Neural cell (in vitro differentiated cells): ENCODE results near the gene MYOCOS. TPM values are rescaled to one million over a fixed set of nuclear protein-coding genes. Genes with fewer than 3 reads are reported as not detected.
"Not testable (repeated sequence)": the region's sequence is repeated elsewhere in the genome, so short reads cannot be mapped to it uniquely, and the experiment has no call there.

Experiments
- H2AFZ ChIP-seq: fragments of 200-600, 300-800 bp; sonication (generic), shearing (Covaris generic); 2 replicates; pipeline ENCODE4 v1.6.0; 2014; ENCODE audit warnings: low read depth, mild to moderate bottlenecking, antibody characterized with exemption, low read length, moderate library complexity
- H3F3A ChIP-seq: fragments of 200-600 bp; shearing (Covaris generic); 2 replicates; pipeline ENCODE4 v1.6.1; 2016; ENCODE audit warnings: mild to moderate bottlenecking, moderate library complexity, mixed read lengths, antibody characterized with exemption, low read length; ENCODE audit not compliant: insufficient read depth, poor library complexity, severe bottlenecking
- H3K27ac ChIP-seq: fragments of 200-600, 300-800 bp; sonication (generic), shearing (Covaris generic); 2 replicates; pipeline ENCODE4 v1.5.1; 2014; ENCODE audit warnings: mild to moderate bottlenecking, low read length, moderate library complexity
- H3K27me3 ChIP-seq: fragments of 300-800, 200-600 bp; sonication (generic), shearing (Covaris generic); 2 replicates; pipeline ENCODE4 v1.6.0; 2014; ENCODE audit warnings: mild to moderate bottlenecking, low read depth, low read length, moderate library complexity; ENCODE audit not compliant: insufficient read depth
- H3K36me3 ChIP-seq: fragments of 300-800, 200-600 bp; sonication (generic), shearing (Covaris generic); 2 replicates; pipeline ENCODE4 v1.5.1; 2014; ENCODE audit warnings: mild to moderate bottlenecking, antibody characterized with exemption, low read length, moderate library complexity; ENCODE audit not compliant: insufficient read depth
- H3K4me2 ChIP-seq: fragments of 300-800, 200-600 bp; sonication (generic), shearing (Covaris generic); 2 replicates; pipeline ENCODE4 v1.6.0; 2014; ENCODE audit warnings: mild to moderate bottlenecking, low read length
- H3K4me3 ChIP-seq: fragments of 300-800, 200-600 bp; sonication (generic), shearing (Covaris generic); 2 replicates; pipeline ENCODE4 v1.5.1; 2014; ENCODE audit warnings: mild to moderate bottlenecking, low read length, moderate library complexity
- H3K79me2 ChIP-seq: fragments of 200-600 bp; shearing (Covaris generic); replicated peaks from 2 replicates; pipeline ENCODE4 v1.6.0; 2014; ENCODE audit warnings: mild to moderate bottlenecking, low read length, moderate library complexity; ENCODE audit not compliant: insufficient read depth
- H3K9ac ChIP-seq: fragments of 300-800, 200-600 bp; sonication (generic), shearing (Covaris generic); 2 replicates; pipeline ENCODE4 v1.6.1; 2016; ENCODE audit warnings: mild to moderate bottlenecking, low read length, mixed read lengths
- H3K9me2 ChIP-seq: fragments of 200-600 bp; shearing (Covaris generic); 2 replicates; pipeline ENCODE4 v1.6.1; 2016; ENCODE audit warnings: mild to moderate bottlenecking, low read length, mixed read lengths; ENCODE audit not compliant: insufficient read depth
- H3K9me3 ChIP-seq: fragments of 200-600, 300-800 bp; sonication (generic), shearing (Covaris generic); 2 replicates; pipeline ENCODE4 v1.6.1; 2016; ENCODE audit warnings: mild to moderate bottlenecking, mixed run types, low read length, moderate library complexity, mixed read lengths
- H4K20me1 ChIP-seq: fragments of 200-600 bp; shearing (Covaris generic); 2 replicates; pipeline ENCODE4 v1.6.1; 2016; ENCODE audit warnings: mild to moderate bottlenecking, mixed run types; ENCODE audit not compliant: insufficient read depth
- EP300 ChIP-seq: fragments of 450-650 bp; conservative IDR thresholded peaks from 2 replicates; pipeline ENCODE4 v1.6.1; 2014; ENCODE audit warnings: antibody characterized with exemption, mild to moderate bottlenecking, moderate library complexity; ENCODE audit not compliant: poor library complexity, severe bottlenecking
- EZH2 ChIP-seq: fragments of 200-600, 300-800 bp; shearing (Covaris generic), sonication (generic); IDR thresholded peaks from 2 replicates; pipeline ENCODE4 v1.6.1; 2014; ENCODE audit warnings: antibody characterized with exemption, low read length, borderline replicate concordance, mild to moderate bottlenecking; ENCODE audit not compliant: insufficient read depth, poor library complexity, severe bottlenecking
- MXI1 ChIP-seq: fragments of 450-650 bp; conservative IDR thresholded peaks from 2 replicates; pipeline ENCODE4 v1.6.1; 2014; ENCODE audit warnings: antibody characterized with exemption, mild to moderate bottlenecking; ENCODE audit not compliant: poor library complexity, severe bottlenecking
- POLR2AphosphoS5 ChIP-seq: IDR thresholded peaks from 2 replicates; pipeline ENCODE4 v1.6.1; 2012
- RAD21 ChIP-seq: fragments of 450-650 bp; conservative IDR thresholded peaks from 2 replicates; pipeline ENCODE4 v1.6.1; 2014; ENCODE audit warnings: antibody characterized with exemption, mild to moderate bottlenecking, moderate library complexity
- SMC3 ChIP-seq: fragments of 450-650 bp; conservative IDR thresholded peaks from 2 replicates; pipeline ENCODE4 v1.6.1; 2014; ENCODE audit warnings: antibody characterized with exemption, mild to moderate bottlenecking, moderate library complexity; ENCODE audit not compliant: poor library complexity
- TAF1 ChIP-seq: IDR thresholded peaks from 2 replicates; pipeline ENCODE4 v1.6.1; 2012; ENCODE audit warnings: low read depth
- polyA plus RNA-seq: library from polyadenylated mRNA; depleted of rRNA; stranded (reverse); fragments of >200 nt; gene quantifications from 2 replicates; pipeline ENCODE4 v1.2.3, GENCODE V29; 2014
- TF ChIP-seq, protein P1 (sequence below): IDR thresholded peaks from 2 replicates; pipeline ENCODE4 v1.6.1; 2012; ENCODE audit warnings: borderline replicate concordance
- TF ChIP-seq, protein P2 (sequence below): fragments of 450-650 bp; IDR thresholded peaks from 2 replicates; pipeline ENCODE4 v1.5.1; 2014; ENCODE audit warnings: antibody characterized with exemption, mild to moderate bottlenecking, moderate library complexity; ENCODE audit not compliant: poor library complexity, severe bottlenecking

The MYOCOS gene
- polyA plus RNA-seq, 1 donor from 2014 or later, result not detected

DNA sequence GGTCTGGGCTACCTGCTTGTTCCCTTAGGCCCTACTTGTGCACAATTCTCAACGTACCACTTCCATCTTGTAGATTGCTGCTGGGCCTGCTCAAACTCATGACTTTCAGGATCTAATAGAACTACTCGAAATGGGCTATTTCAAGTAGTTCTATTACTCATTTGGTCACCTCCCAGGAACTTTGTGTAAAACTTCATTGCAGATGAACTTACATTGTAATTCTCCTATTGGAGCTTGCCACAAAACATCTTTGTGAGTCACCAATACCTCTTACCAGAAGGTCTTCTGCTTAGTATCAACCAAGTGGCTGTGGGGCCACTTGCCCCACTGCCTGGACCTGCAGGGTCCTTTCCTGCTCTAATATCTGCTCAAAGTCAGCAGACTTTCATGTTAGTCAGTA lies 10.7 kb upstream of the MYOCOS start:
- H3K9ac ChIP-seq, result no peak overlapping the region
- H3K4me3 ChIP-seq, result no peak overlapping the region
- H3K27ac ChIP-seq, result no peak overlapping the region
- TF ChIP-seq, protein P1, sequence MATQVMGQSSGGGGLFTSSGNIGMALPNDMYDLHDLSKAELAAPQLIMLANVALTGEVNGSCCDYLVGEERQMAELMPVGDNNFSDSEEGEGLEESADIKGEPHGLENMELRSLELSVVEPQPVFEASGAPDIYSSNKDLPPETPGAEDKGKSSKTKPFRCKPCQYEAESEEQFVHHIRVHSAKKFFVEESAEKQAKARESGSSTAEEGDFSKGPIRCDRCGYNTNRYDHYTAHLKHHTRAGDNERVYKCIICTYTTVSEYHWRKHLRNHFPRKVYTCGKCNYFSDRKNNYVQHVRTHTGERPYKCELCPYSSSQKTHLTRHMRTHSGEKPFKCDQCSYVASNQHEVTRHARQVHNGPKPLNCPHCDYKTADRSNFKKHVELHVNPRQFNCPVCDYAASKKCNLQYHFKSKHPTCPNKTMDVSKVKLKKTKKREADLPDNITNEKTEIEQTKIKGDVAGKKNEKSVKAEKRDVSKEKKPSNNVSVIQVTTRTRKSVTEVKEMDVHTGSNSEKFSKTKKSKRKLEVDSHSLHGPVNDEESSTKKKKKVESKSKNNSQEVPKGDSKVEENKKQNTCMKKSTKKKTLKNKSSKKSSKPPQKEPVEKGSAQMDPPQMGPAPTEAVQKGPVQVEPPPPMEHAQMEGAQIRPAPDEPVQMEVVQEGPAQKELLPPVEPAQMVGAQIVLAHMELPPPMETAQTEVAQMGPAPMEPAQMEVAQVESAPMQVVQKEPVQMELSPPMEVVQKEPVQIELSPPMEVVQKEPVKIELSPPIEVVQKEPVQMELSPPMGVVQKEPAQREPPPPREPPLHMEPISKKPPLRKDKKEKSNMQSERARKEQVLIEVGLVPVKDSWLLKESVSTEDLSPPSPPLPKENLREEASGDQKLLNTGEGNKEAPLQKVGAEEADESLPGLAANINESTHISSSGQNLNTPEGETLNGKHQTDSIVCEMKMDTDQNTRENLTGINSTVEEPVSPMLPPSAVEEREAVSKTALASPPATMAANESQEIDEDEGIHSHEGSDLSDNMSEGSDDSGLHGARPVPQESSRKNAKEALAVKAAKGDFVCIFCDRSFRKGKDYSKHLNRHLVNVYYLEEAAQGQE, result no peak
- TF ChIP-seq SMC3 (no peak), MXI1 (no peak), TAF1 (no peak), EP300 (no peak), POLR2AphosphoS5 (no peak), EZH2 (no peak), RAD21 (no peak)
- TF ChIP-seq, protein P2, sequence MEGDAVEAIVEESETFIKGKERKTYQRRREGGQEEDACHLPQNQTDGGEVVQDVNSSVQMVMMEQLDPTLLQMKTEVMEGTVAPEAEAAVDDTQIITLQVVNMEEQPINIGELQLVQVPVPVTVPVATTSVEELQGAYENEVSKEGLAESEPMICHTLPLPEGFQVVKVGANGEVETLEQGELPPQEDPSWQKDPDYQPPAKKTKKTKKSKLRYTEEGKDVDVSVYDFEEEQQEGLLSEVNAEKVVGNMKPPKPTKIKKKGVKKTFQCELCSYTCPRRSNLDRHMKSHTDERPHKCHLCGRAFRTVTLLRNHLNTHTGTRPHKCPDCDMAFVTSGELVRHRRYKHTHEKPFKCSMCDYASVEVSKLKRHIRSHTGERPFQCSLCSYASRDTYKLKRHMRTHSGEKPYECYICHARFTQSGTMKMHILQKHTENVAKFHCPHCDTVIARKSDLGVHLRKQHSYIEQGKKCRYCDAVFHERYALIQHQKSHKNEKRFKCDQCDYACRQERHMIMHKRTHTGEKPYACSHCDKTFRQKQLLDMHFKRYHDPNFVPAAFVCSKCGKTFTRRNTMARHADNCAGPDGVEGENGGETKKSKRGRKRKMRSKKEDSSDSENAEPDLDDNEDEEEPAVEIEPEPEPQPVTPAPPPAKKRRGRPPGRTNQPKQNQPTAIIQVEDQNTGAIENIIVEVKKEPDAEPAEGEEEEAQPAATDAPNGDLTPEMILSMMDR, result no peak
- no peaks in the 10 kb centered on the region for H3K36me3 ChIP-seq
- H2AFZ ChIP-seq, result no peak overlapping the region
- no peaks in the 10 kb centered on the region for H3K9me3 ChIP-seq
- H3K79me2 ChIP-seq, result no peaks in the 10 kb centered on the region
- H3K27me3 ChIP-seq, result no peaks in the 10 kb centered on the region
- no peaks in the 10 kb centered on the region for H3K9me2 ChIP-seq
- H3F3A ChIP-seq, result no peaks in the 10 kb centered on the region
- no peaks in the 10 kb centered on the region for H4K20me1 ChIP-seq
- H3K4me2 ChIP-seq, result no peak overlapping the region

DNA sequence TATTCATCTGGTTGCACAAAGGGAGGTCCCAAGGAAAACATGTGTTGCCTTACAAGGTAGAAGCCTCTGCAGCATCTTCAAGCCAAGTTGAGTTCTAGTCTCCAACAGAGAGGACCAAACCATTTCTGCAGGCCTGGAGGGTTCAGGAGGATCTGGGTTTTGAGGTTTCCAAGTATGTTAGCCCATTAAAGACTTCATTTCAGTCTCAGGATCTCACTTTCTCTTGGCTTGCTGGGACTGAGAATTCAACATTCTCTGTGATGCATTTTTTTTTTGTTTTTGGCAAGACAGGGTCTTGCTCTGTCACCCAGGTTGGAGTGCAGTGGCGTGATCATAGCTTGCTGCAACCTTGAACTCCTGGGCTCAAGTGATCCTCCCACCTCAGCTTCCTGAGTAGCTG lies 8.8 kb upstream of the MYOCOS start:
- no peak overlapping the region for H3K27ac ChIP-seq
- H3K4me2 ChIP-seq, result no peak overlapping the region
- H2AFZ ChIP-seq, result no peak overlapping the region
- no peaks in the 10 kb centered on the region for H3K9me2 ChIP-seq
- H3F3A ChIP-seq, result no peaks in the 10 kb centered on the region
- no peaks in the 10 kb centered on the region for H3K36me3 ChIP-seq
- H3K9me3 ChIP-seq, result no peaks in the 10 kb centered on the region
- no peaks in the 10 kb centered on the region for H4K20me1 ChIP-seq
- H3K79me2 ChIP-seq, result no peaks in the 10 kb centered on the region
- H3K9ac ChIP-seq, result no peak overlapping the region
- H3K27me3 ChIP-seq, result no peaks in the 10 kb centered on the region
- H3K4me3 ChIP-seq, result no peak overlapping the region
- TF ChIP-seq EZH2 (no peak), RAD21 (no peak), EP300 (no peak), MXI1 (no peak), TAF1 (no peak), SMC3 (no peak), POLR2AphosphoS5 (no peak)
- TF ChIP-seq, protein P2, result no peak
- TF ChIP-seq, protein P1, result no peak

DNA sequence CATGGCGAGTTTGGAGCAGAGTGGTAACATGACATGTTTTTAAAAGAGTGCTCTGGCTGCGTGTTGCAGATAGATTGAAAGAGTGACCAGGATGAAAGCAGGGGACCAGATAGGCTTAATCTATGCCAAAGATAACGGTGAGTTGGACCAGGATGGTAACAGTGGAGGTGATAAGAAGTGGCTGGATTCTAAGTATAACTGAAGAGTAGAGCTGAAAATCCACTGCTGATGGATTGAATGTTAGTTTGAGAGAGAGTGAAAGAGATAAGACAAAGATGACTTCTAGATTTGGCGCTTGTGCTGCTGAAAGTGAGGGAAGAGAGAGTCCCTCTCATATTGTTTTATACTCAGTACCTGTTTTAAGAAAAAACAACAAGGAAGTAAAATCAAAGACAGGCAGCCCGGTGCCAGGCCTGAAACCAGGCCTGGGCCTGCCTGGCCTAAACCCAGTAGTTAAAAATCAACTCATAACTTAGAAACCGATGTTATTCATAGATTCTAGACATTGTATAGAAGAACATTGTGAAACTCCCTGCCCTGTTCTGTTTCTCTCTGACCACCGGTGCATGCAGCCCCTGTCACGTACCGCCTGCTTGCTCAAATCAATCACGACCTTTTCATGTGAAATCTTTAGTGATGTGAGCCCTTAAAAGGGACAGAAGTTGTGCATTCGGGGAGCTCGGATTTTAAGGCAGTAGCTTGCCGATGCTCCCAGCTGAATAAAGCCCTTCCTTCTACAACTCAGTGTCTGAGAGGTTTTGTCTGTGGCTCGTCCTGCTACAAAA lies 6.7 kb upstream of the MYOCOS start:
- H3K9me3 ChIP-seq, H3F3A ChIP-seq, H3K4me2 ChIP-seq, H3K79me2 ChIP-seq, H3K36me3 ChIP-seq, H3K4me3 ChIP-seq, H3K9ac ChIP-seq, H4K20me1 ChIP-seq, H2AFZ ChIP-seq, H3K9me2 ChIP-seq, H3K27ac ChIP-seq, H3K27me3 ChIP-seq: not testable (repeated sequence)
